ENCODE results near the gene ANKRD49. TPM values are rescaled to one million over a fixed set of nuclear protein-coding genes. Genes with fewer than 3 reads are reported as not detected.

Gene ANKRD49
- total and polyA plus RNA-seq, 4 donors: 10.4 to 22.6 (median 15.5) TPM

- Histone ChIP-seq H3K36me3 (ENCODE audit: control insufficient read depth in 4 of 4, insufficient read depth in 4 of 4, low read length in 4 of 4) (no peaks in the 10 kb centered on the region), H3K4me1 (ENCODE audit: control insufficient read depth in 5 of 5, insufficient read depth in 5 of 5, low read length in 5 of 5) (peaks cover 0 to 2% (median 0%) of the 10 kb centered on the region in 5 donors), H3K9me3 (ENCODE audit: control insufficient read depth in 4 of 4, insufficient read depth in 3 of 4, low read length in 3 of 4) (no peaks in the 10 kb centered on the region), H3K27ac (ENCODE audit: low read depth in 1 of 2, low read length in 1 of 2) (no peak overlapping the region), H3K27me3 (ENCODE audit: control insufficient read depth in 3 of 3, insufficient read depth in 3 of 3, low read length in 2 of 3) (peaks cover 0 to 3% (median 0%) of the 10 kb centered on the region in 3 donors), H3K9ac (ENCODE audit: insufficient read depth in 1 of 2, low read length in 2 of 2) (peak overlapping the region in 1 of 2 donors; percentile 59), H3K4me3 (no peak overlapping the region)
- ATAC-seq (ENCODE audit: insufficient read depth, low FRiP score) (no peak), DNase-seq (peak in 2 of 3 donors; percentile 66 to 72)
- WGBS, 2 donors: 2 to 19% methylated on average over 5 of the region's 5 CpGs
- TF ChIP-seq, protein P1, sequence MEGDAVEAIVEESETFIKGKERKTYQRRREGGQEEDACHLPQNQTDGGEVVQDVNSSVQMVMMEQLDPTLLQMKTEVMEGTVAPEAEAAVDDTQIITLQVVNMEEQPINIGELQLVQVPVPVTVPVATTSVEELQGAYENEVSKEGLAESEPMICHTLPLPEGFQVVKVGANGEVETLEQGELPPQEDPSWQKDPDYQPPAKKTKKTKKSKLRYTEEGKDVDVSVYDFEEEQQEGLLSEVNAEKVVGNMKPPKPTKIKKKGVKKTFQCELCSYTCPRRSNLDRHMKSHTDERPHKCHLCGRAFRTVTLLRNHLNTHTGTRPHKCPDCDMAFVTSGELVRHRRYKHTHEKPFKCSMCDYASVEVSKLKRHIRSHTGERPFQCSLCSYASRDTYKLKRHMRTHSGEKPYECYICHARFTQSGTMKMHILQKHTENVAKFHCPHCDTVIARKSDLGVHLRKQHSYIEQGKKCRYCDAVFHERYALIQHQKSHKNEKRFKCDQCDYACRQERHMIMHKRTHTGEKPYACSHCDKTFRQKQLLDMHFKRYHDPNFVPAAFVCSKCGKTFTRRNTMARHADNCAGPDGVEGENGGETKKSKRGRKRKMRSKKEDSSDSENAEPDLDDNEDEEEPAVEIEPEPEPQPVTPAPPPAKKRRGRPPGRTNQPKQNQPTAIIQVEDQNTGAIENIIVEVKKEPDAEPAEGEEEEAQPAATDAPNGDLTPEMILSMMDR (IDR thresholded peaks at IDR 0.05; ENCODE audit: control extremely low read depth, extremely low read depth): peak; percentile 53
Observed at GRCh38 chr11:94519478-94520084, 25.8 kb downstream of the ANKRD49 start.

- Histone ChIP-seq H3K9ac (ENCODE audit: insufficient read depth in 1 of 2, low read length in 2 of 2) (no peak overlapping the region), H3K4me3 (no peak overlapping the region), H3K4me1 (ENCODE audit: control insufficient read depth in 5 of 5, insufficient read depth in 5 of 5, low read length in 5 of 5) (peaks cover 0 to 16% (median 2%) of the 10 kb centered on the region in 5 donors), H3K36me3 (ENCODE audit: control insufficient read depth in 4 of 4, insufficient read depth in 4 of 4, low read length in 4 of 4) (no peaks in the 10 kb centered on the region), H3K27ac (ENCODE audit: low read depth in 1 of 2, low read length in 1 of 2) (no peak overlapping the region), H3K9me3 (ENCODE audit: control insufficient read depth in 4 of 4, insufficient read depth in 3 of 4, low read length in 3 of 4) (no peaks in the 10 kb centered on the region), H3K27me3 (ENCODE audit: control insufficient read depth in 3 of 3, insufficient read depth in 3 of 3, low read length in 2 of 3) (peaks cover 0 to under 1% (median 0%) of the 10 kb centered on the region in 3 donors)
- DNase-seq (no peak), ATAC-seq (ENCODE audit: insufficient read depth, low FRiP score) (no peak)
- TF ChIP-seq, protein P1 (IDR thresholded peaks at IDR 0.05; ENCODE audit: control extremely low read depth, extremely low read depth): no peak
- 44 to 67% methylated on average over 5 of the region's 5 CpGs for WGBS, 2 donors
Observed at GRCh38 chr11:94521684-94522083, 27.9 kb downstream of the ANKRD49 start.

DNA sequence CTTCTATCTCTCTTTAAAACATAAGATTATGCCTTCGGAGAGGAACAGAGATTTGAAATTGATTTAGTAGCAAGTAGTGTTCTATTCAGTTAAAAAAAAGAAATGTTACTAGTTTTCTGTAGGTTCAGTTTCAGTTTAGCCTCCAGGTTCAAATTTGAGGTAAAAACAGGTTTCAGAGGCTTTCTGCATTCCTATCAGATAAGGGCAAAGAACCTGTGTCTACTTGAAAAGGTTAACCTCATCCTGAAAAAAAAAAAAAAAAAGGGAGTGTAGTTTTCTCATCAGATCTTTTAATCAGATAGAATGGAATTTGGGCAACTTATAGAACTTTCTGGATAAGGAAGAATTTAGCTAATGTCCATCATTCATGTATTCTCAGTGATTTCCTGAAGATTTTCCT lies 30.6 kb downstream of the ANKRD49 start:
- H3K4me3 ChIP-seq: no peak overlapping the region
- no peak for ATAC-seq (ENCODE audit: insufficient read depth, low FRiP score)
- WGBS, 2 donors: 83 to 86% methylated on average over 1 of the region's 1 CpG
- no peak overlapping the region for H3K27ac ChIP-seq (ENCODE audit: low read depth in 1 of 2, low read length in 1 of 2)
- TF ChIP-seq, protein P1 (IDR thresholded peaks at IDR 0.05; ENCODE audit: control extremely low read depth, extremely low read depth): no peak
- H3K27me3 ChIP-seq (ENCODE audit: control insufficient read depth in 3 of 3, insufficient read depth in 3 of 3, low read length in 2 of 3): no peaks in the 10 kb centered on the region
- no peak overlapping the region for H3K9ac ChIP-seq (ENCODE audit: insufficient read depth in 1 of 2, low read length in 2 of 2)
- H3K36me3 ChIP-seq (ENCODE audit: control insufficient read depth in 4 of 4, insufficient read depth in 4 of 4, low read length in 4 of 4): no peaks in the 10 kb centered on the region
- peaks cover 0 to 20% (median under 1%) of the 10 kb centered on the region in 5 donors for H3K4me1 ChIP-seq (ENCODE audit: control insufficient read depth in 5 of 5, insufficient read depth in 5 of 5, low read length in 5 of 5)
- H3K9me3 ChIP-seq (ENCODE audit: control insufficient read depth in 4 of 4, insufficient read depth in 3 of 4, low read length in 3 of 4): no peaks in the 10 kb centered on the region
- DNase-seq: no peak

All from lung (tissue), 12 donors.